Transverse colon (tissue), 4 donors: ENCODE results near the gene BCO1.

Experiments used
- EP300 ChIP-seq: sonication (generic); formaldehyde crosslinking; IDR thresholded peaks from one replicate; pipeline ENCODE4 v1.6.1; 2017; ENCODE audit warnings: antibody characterized with exemption, low read depth
- POLR2A ChIP-seq: fragments of 450-650 bp; IDR thresholded peaks from one replicate; pipeline ENCODE4 v1.6.1; 2016; ENCODE audit warnings: antibody characterized with exemption, mild to moderate bottlenecking, moderate library complexity
- POLR2AphosphoS5 ChIP-seq, 3 donors: sonication (generic); formaldehyde crosslinking; IDR thresholded peaks; one replicate each; pipeline ENCODE4 v1.6.1; 2016; ENCODE audit warnings: antibody characterized with exemption in 3 of 3
- TF ChIP-seq, protein P1 (sequence below), 5 experiments: fragments of 200-600 bp in 3 of 5; fragments of 450-650 bp in 2 of 5; sonication (generic) in 3 of 5; IDR thresholded peaks; 1 replicate in 2 of 5; 2 replicates in 3 of 5; pipeline ENCODE4 v1.5.1; 2016 to 2017; ENCODE audit warnings: antibody characterized with exemption in 5 of 5, inconsistent platforms in 3 of 5, mild to moderate bottlenecking in 2 of 5, moderate library complexity in 1 of 5

DNA sequence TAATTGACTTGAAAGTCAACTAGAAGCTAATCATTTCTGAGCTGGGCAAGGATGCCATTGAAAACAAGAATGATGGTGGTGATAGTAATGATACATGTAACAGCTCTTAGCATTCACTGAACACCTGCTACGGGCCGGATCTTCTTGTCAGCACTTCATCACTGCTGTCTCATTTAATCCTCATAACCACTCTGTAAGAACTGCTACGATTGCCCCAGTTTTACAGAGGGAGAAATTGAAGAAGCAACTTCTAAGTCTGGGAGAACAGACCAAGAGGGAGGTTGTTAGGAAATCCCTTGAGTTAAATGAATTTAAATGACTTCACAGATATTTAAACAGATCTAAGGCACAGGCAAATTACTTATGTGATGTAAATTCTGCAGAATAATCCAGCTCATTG, 69.3 kb downstream of the BCO1 start:
- TF ChIP-seq EP300 (no peak), POLR2A (no peak), POLR2AphosphoS5 (IDR thresholded peaks at IDR 0.05) (no peak)
- TF ChIP-seq, protein P1, sequence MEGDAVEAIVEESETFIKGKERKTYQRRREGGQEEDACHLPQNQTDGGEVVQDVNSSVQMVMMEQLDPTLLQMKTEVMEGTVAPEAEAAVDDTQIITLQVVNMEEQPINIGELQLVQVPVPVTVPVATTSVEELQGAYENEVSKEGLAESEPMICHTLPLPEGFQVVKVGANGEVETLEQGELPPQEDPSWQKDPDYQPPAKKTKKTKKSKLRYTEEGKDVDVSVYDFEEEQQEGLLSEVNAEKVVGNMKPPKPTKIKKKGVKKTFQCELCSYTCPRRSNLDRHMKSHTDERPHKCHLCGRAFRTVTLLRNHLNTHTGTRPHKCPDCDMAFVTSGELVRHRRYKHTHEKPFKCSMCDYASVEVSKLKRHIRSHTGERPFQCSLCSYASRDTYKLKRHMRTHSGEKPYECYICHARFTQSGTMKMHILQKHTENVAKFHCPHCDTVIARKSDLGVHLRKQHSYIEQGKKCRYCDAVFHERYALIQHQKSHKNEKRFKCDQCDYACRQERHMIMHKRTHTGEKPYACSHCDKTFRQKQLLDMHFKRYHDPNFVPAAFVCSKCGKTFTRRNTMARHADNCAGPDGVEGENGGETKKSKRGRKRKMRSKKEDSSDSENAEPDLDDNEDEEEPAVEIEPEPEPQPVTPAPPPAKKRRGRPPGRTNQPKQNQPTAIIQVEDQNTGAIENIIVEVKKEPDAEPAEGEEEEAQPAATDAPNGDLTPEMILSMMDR (IDR thresholded peaks at IDR 0.05) = no peak
